Neural progenitor cell (in vitro differentiated cells): Measurements from ENCODE around the gene WBP1L. TPM values are rescaled to one million over a fixed set of nuclear protein-coding genes. Genes with fewer than 3 reads are reported as not detected.

Experiments
- DNase-seq: peaks from one replicate; pipeline ENCODE4 v3.0.0-alpha.2; 2016; ENCODE audit warnings: low spot score
- H2AFZ ChIP-seq: fragments of 200-600 bp; sonication (generic); replicated peaks from 2 replicates; pipeline ENCODE4 v1.6.1; 2016; ENCODE audit warnings: antibody characterized with exemption
- H3F3A ChIP-seq: fragments of 200-600 bp; sonication (generic); 2 replicates; pipeline ENCODE4 v1.6.1; 2016; ENCODE audit warnings: antibody characterized with exemption, low read depth
- H3K27ac ChIP-seq: fragments of 200-600 bp; sonication (generic); 2 replicates; pipeline ENCODE4 v1.5.1; 2016; ENCODE audit warnings: mild to moderate bottlenecking
- H3K27me3 ChIP-seq: fragments of 200-600 bp; sonication (generic); 2 replicates; pipeline ENCODE4 v1.6.1; 2016; ENCODE audit warnings: mild to moderate bottlenecking, moderate library complexity
- H3K36me3 ChIP-seq: fragments of 200-600 bp; sonication (generic); 2 replicates; pipeline ENCODE4 v1.5.1; 2016
- H3K4me1 ChIP-seq: fragments of 200-600 bp; sonication (generic); 2 replicates; pipeline ENCODE4 v1.6.1; 2016; ENCODE audit warnings: mixed run types
- H3K4me2 ChIP-seq: fragments of 200-600 bp; sonication (generic); 2 replicates; pipeline ENCODE4 v1.6.1; 2016
- H3K4me3 ChIP-seq: fragments of 200-600 bp; sonication (generic); 2 replicates; pipeline ENCODE4 v1.5.1; 2016
- H3K79me2 ChIP-seq: fragments of 200-600 bp; sonication (generic); 2 replicates; pipeline ENCODE4 v1.6.1; 2016; ENCODE audit warnings: low read depth
- H3K9ac ChIP-seq: fragments of 200-600 bp; sonication (generic); 2 replicates; pipeline ENCODE4 v1.6.1; 2016
- H3K9me3 ChIP-seq: fragments of 200-600 bp; sonication (generic); 2 replicates; pipeline ENCODE4 v1.5.1; 2016; ENCODE audit warnings: low read depth
- H4K20me1 ChIP-seq: fragments of 200-600 bp; sonication (generic); 2 replicates; pipeline ENCODE4 v1.6.1; 2016; ENCODE audit warnings: low read depth
- H3K27ac Mint-ChIP-seq: 3 replicates; pipeline ENCODE4 v1.8.0; 2021; ENCODE audit warnings: mixed read lengths
- H3K27me3 Mint-ChIP-seq: 2 replicates; pipeline ENCODE4 v1.8.0; 2022; ENCODE audit warnings: low read depth, mild to moderate bottlenecking, inconsistent platforms, moderate library complexity, mixed read lengths; ENCODE audit not compliant: insufficient read depth
- H3K36me3 Mint-ChIP-seq: 3 replicates; pipeline ENCODE4 v1.8.0; 2021; ENCODE audit warnings: mixed read lengths
- H3K4me1 Mint-ChIP-seq: 3 replicates; pipeline ENCODE4 v1.8.0; 2021; ENCODE audit warnings: mixed read lengths
- H3K4me3 Mint-ChIP-seq: 3 replicates; pipeline ENCODE4 v1.8.0; 2021; ENCODE audit warnings: mild to moderate bottlenecking, moderate library complexity, mixed read lengths
- H3K9me3 Mint-ChIP-seq: 3 replicates; pipeline ENCODE4 v1.8.0; 2020; ENCODE audit warnings: mixed read lengths
- CTCF ChIP-seq: fragments of 200-600 bp; sonication (generic); IDR thresholded peaks from 2 replicates; pipeline ENCODE4 v1.5.1; 2017; ENCODE audit warnings: antibody characterized with exemption, mild to moderate bottlenecking
- EZH2 ChIP-seq: fragments of 200-600 bp; sonication (generic); IDR thresholded peaks from 2 replicates; pipeline ENCODE4 v1.6.1; 2017; ENCODE audit warnings: antibody characterized with exemption, mild to moderate bottlenecking, moderate library complexity
- EZH2phosphoT487 ChIP-seq: fragments of 200-600 bp; sonication (generic); IDR thresholded peaks from 2 replicates; pipeline ENCODE4 v1.6.1; 2017; ENCODE audit warnings: antibody characterized with exemption
- total RNA-seq: library from RNA; depleted of rRNA; stranded (reverse); fragments of >200 nt; gene quantifications from 2 replicates; pipeline ENCODE4 v1.2.3, GENCODE V29; 2015; ENCODE audit warnings: low replicate concordance

The WBP1L gene
- total RNA-seq, 1 donor from 2014 or later = 21.1 TPM

- no peak for TF ChIP-seq CTCF
- TF ChIP-seq EZH2 = no peak
- no peak for TF ChIP-seq EZH2phosphoT487
- Histone ChIP-seq H3F3A (peaks cover 31% of the 10 kb centered on the region), H2AFZ (no peak overlapping the region), H3K9me3 (no peaks in the 10 kb centered on the region), H3K27ac (no peak overlapping the region), H3K4me1 (no peaks in the 10 kb centered on the region), H3K36me3 (no peaks in the 10 kb centered on the region), H3K9ac (no peak overlapping the region), H3K27me3 (no peaks in the 10 kb centered on the region), H3K4me2 (no peak overlapping the region), H3K79me2 (no peaks in the 10 kb centered on the region), H4K20me1 (no peaks in the 10 kb centered on the region), H3K4me3 (no peak overlapping the region)
- no peak for DNase-seq
- Mint-ChIP-seq H3K27me3 (peaks cover 3% of the 10 kb centered on the region), H3K4me1 (peaks cover 5% of the 10 kb centered on the region), H3K9me3 (no peaks in the 10 kb centered on the region), H3K4me3 (no peak overlapping the region), H3K27ac (no peak overlapping the region), H3K36me3 (peaks cover 12% of the 10 kb centered on the region)
These were observed 11.1 kb upstream of the WBP1L start for GRCh38 chr10:102732661-102733060.

- Histone ChIP-seq H3K27me3 (no peaks in the 10 kb centered on the region), H3K27ac (no peak overlapping the region), H3K9me3 (no peaks in the 10 kb centered on the region), H3F3A (peaks cover 30% of the 10 kb centered on the region), H3K4me3 (no peak overlapping the region), H3K79me2 (no peaks in the 10 kb centered on the region), H3K36me3 (no peaks in the 10 kb centered on the region), H3K4me1 (no peaks in the 10 kb centered on the region), H3K9ac (no peak overlapping the region), H3K4me2 (no peak overlapping the region), H2AFZ (no peak overlapping the region), H4K20me1 (no peaks in the 10 kb centered on the region)
- peak; percentile 17 for DNase-seq
- Mint-ChIP-seq H3K4me1 (peaks cover 5% of the 10 kb centered on the region), H3K4me3 (no peak overlapping the region), H3K36me3 (peaks cover 9% of the 10 kb centered on the region), H3K9me3 (no peaks in the 10 kb centered on the region), H3K27me3 (peaks cover 3% of the 10 kb centered on the region), H3K27ac (peak overlapping the region; percentile 50)
- TF ChIP-seq CTCF (no peak), EZH2phosphoT487 (no peak), EZH2 (no peak)
These were observed 8.6 kb upstream of the WBP1L start for GRCh38 chr10:102735065-102735562.

GRCh38 chr10:102738692-102739121, 5.0 kb upstream of the WBP1L start:
- peaks cover 5% of the 10 kb centered on the region for H3K36me3 Mint-ChIP-seq
- H3K27me3 Mint-ChIP-seq = peaks cover 3% of the 10 kb centered on the region

More at GRCh38 chr10:102738692-102739121, 5.0 kb upstream of the WBP1L start:
- Histone ChIP-seq H3K79me2 (no peaks in the 10 kb centered on the region), H3K4me1 (no peaks in the 10 kb centered on the region), H3K27ac (peak overlapping the region; percentile 25), H2AFZ (no peak overlapping the region), H3K4me2 (no peak overlapping the region), H3F3A (peaks cover 49% of the 10 kb centered on the region), H3K27me3 (no peaks in the 10 kb centered on the region), H4K20me1 (no peaks in the 10 kb centered on the region), H3K36me3 (no peaks in the 10 kb centered on the region), H3K4me3 (no peak overlapping the region), H3K9ac (no peak overlapping the region), H3K9me3 (no peaks in the 10 kb centered on the region)
- Mint-ChIP-seq H3K4me3 (no peak overlapping the region), H3K9me3 (no peaks in the 10 kb centered on the region), H3K4me1 (peaks cover 12% of the 10 kb centered on the region), H3K27ac (no peak overlapping the region)
- no peak for TF ChIP-seq EZH2phosphoT487
- TF ChIP-seq CTCF = no peak
- no peak for TF ChIP-seq EZH2
- no peak for DNase-seq
